ENCODE measurements around the gene C1orf35.
"Not testable (repeated sequence)": the region's sequence is repeated elsewhere in the genome, so short reads cannot be mapped to it uniquely, and the experiment has no call there.

- TF ChIP-seq, protein P1, sequence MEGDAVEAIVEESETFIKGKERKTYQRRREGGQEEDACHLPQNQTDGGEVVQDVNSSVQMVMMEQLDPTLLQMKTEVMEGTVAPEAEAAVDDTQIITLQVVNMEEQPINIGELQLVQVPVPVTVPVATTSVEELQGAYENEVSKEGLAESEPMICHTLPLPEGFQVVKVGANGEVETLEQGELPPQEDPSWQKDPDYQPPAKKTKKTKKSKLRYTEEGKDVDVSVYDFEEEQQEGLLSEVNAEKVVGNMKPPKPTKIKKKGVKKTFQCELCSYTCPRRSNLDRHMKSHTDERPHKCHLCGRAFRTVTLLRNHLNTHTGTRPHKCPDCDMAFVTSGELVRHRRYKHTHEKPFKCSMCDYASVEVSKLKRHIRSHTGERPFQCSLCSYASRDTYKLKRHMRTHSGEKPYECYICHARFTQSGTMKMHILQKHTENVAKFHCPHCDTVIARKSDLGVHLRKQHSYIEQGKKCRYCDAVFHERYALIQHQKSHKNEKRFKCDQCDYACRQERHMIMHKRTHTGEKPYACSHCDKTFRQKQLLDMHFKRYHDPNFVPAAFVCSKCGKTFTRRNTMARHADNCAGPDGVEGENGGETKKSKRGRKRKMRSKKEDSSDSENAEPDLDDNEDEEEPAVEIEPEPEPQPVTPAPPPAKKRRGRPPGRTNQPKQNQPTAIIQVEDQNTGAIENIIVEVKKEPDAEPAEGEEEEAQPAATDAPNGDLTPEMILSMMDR (IDR thresholded peaks at IDR 0.05), result not testable (repeated sequence)
- not testable (repeated sequence) for TF ChIP-seq POLR2A (IDR thresholded peaks at IDR 0.05)
These were observed 8.2 kb upstream of the C1orf35 start for GRCh38 chr1:228111315-228111714.
